MM.1S (cell line): ENCODE measurements around the gene TMEM82.

ENCODE experiments used
- EZH2 ChIP-seq: fragments of 300-600 bp; sonication (generic); optimal IDR thresholded peaks from 2 replicates; pipeline ENCODE3; 2017; ENCODE audit warnings: low read depth, mild to moderate bottlenecking, antibody characterized with exemption, low read length, mixed read lengths
- EZH2phosphoT487 ChIP-seq: fragments of 300-600 bp; sonication (generic); IDR thresholded peaks from 2 replicates; pipeline ENCODE4 v1.6.1; 2018; ENCODE audit warnings: antibody characterized with exemption, low read length
- TF ChIP-seq, protein P1 (sequence below): fragments of 300-600 bp; sonication (generic); IDR thresholded peaks from 2 replicates; pipeline ENCODE4 v1.5.1; 2016; ENCODE audit warnings: antibody characterized with exemption, low read length, mixed read lengths

GRCh38 chr1:15734296-15734695 lies 8.0 kb upstream of the TMEM82 start:
- TF ChIP-seq, protein P1, sequence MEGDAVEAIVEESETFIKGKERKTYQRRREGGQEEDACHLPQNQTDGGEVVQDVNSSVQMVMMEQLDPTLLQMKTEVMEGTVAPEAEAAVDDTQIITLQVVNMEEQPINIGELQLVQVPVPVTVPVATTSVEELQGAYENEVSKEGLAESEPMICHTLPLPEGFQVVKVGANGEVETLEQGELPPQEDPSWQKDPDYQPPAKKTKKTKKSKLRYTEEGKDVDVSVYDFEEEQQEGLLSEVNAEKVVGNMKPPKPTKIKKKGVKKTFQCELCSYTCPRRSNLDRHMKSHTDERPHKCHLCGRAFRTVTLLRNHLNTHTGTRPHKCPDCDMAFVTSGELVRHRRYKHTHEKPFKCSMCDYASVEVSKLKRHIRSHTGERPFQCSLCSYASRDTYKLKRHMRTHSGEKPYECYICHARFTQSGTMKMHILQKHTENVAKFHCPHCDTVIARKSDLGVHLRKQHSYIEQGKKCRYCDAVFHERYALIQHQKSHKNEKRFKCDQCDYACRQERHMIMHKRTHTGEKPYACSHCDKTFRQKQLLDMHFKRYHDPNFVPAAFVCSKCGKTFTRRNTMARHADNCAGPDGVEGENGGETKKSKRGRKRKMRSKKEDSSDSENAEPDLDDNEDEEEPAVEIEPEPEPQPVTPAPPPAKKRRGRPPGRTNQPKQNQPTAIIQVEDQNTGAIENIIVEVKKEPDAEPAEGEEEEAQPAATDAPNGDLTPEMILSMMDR, result no peak
- TF ChIP-seq EZH2, result no peak
- no peak for TF ChIP-seq EZH2phosphoT487
